Hepatocyte (in vitro differentiated cells): ENCODE measurements around the gene PSMB10. TPM values are rescaled to one million over a fixed set of nuclear protein-coding genes. Genes with fewer than 3 reads are reported as not detected.
A peak's percentile ranks its signal among the peaks of the same experiment; 100 is the strongest.
"Not testable (repeated sequence)": the region's sequence is repeated elsewhere in the genome, so short reads cannot be mapped to it uniquely, and the experiment has no call there.

ENCODE experiments used
- DNase-seq: peaks from one replicate; pipeline ENCODE4 v3.0.0-alpha.2; 2016; ENCODE audit warnings: low spot score
- H2AFZ ChIP-seq: fragments of 200-600 bp; sonication (generic); 2 replicates; pipeline ENCODE4 v1.6.0; 2016; ENCODE audit warnings: antibody characterized with exemption, mild to moderate bottlenecking
- H3K27ac ChIP-seq: fragments of 200-600 bp; sonication (generic); 2 replicates; pipeline ENCODE4 v1.5.1; 2016; ENCODE audit warnings: mild to moderate bottlenecking
- H3K27me3 ChIP-seq: fragments of 200-600 bp; sonication (generic); 2 replicates; pipeline ENCODE4 v1.6.1; 2016
- H3K36me3 ChIP-seq: fragments of 200-600 bp; sonication (generic); replicated peaks from 2 replicates; pipeline ENCODE4 v1.5.1; 2016; ENCODE audit warnings: low read depth; ENCODE audit not compliant: insufficient read depth
- H3K4me1 ChIP-seq: fragments of 200-600 bp; sonication (generic); 2 replicates; pipeline ENCODE4 v1.5.1; 2016; ENCODE audit warnings: mild to moderate bottlenecking, moderate library complexity; ENCODE audit not compliant: insufficient read depth
- H3K4me2 ChIP-seq: fragments of 200-600 bp; sonication (generic); 2 replicates; pipeline ENCODE4 v1.6.0; 2016
- H3K4me3 ChIP-seq: fragments of 200-600 bp; sonication (generic); 2 replicates; pipeline ENCODE4 v1.5.1; 2016; ENCODE audit warnings: mild to moderate bottlenecking
- H3K79me2 ChIP-seq: fragments of 200-600 bp; sonication (generic); 2 replicates; pipeline ENCODE4 v1.6.0; 2017; ENCODE audit warnings: mild to moderate bottlenecking
- H3K9me2 ChIP-seq: fragments of 200-600 bp; sonication (generic); replicated peaks from 2 replicates; pipeline ENCODE4 v1.6.0; 2017; ENCODE audit warnings: mild to moderate bottlenecking; ENCODE audit not compliant: insufficient read depth
- H3K9me3 ChIP-seq: fragments of 200-600 bp; sonication (generic); 2 replicates; pipeline ENCODE4 v1.5.1; 2016; ENCODE audit warnings: low read depth, mild to moderate bottlenecking
- H4K20me1 ChIP-seq: fragments of 200-600 bp; sonication (generic); 2 replicates; pipeline ENCODE4 v1.6.0; 2016; ENCODE audit warnings: mild to moderate bottlenecking; ENCODE audit not compliant: insufficient read depth, poor library complexity, severe bottlenecking
- EZH2 ChIP-seq: fragments of 200-600 bp; sonication (generic); IDR thresholded peaks from 2 replicates; pipeline ENCODE4 v1.6.1; 2016; ENCODE audit warnings: antibody characterized with exemption, mild to moderate bottlenecking, borderline replicate concordance
- EZH2phosphoT487 ChIP-seq: fragments of 200-600 bp; sonication (generic); IDR thresholded peaks from one replicate; pipeline ENCODE4 v1.6.1; 2018; ENCODE audit warnings: antibody characterized with exemption, mild to moderate bottlenecking, low read depth, moderate library complexity; ENCODE audit not compliant: unreplicated experiment, severe bottlenecking
- WGBS: methylation state at CpG from one replicate; pipeline ENCODE4 v1.1.6; 2016; ENCODE audit warnings: low lambda C conversion rate; ENCODE audit errors: missing lambda C conversion rate; 5-methylcytosine and 5-hydroxymethylcytosine counted together
- polyA plus RNA-seq: library from polyadenylated mRNA; unstranded; fragments of >200 nt; fragmentation: Nextera tagmentation; extraction: Ambion mirVana; gene quantifications from 2 replicates; pipeline ENCODE4 v1.2.1, GENCODE V29; 2016
- total RNA-seq: library from RNA; depleted of rRNA; stranded (reverse); fragments of >200 nt; gene quantifications from 2 replicates; pipeline ENCODE4 v1.2.3, GENCODE V29; 2014
- TF ChIP-seq, protein P1 (sequence below): fragments of 200-600 bp; sonication (generic); IDR thresholded peaks from 2 replicates; pipeline ENCODE4 v1.5.1; 2016; ENCODE audit warnings: antibody characterized with exemption, mild to moderate bottlenecking; ENCODE audit not compliant: poor library complexity

The PSMB10 gene
- total and polyA plus RNA-seq, 2 experiments from 2014 or later, result 13.7 to 48.7 TPM

DNA sequence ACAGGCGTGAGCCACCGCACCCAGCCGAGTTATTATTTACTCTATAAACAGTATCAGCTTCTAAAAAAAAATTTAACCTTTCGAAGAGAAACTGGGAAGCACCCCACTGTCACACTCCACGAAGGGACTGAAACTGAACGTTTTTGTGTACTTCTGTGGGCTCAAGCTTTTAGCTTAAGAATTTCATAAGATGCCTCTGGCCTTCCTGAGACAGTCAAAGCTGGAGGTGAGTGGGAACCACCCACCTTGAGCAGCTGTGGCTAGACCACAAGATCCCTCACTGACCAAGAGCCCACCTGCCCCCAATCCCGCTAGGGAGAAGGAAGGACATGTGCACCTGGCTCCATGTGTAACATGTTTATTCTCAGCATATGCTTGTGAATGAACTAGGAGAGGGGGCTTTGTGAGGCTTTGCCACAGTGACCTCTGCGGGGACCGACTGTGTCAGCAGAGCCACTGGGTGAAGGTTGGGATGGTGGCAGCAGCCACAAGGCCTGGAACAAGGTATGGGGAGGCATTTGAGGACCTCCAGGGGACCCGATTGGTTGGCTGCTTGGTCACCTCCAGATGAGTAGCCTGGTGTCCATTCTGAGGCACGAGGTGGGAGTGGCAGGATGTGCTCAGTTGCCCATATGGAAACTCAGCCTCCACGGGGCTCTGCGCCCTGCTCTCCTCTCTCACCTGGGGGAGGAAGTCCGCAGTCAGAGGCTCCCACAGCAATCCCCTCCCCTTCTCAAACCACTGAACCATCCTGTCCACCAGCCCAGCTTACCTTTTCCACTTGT is 38.9 kb upstream of the PSMB10 start:
- no peaks in the 10 kb centered on the region for H3K4me1 ChIP-seq
- H3K4me3 ChIP-seq, result no peak overlapping the region
- no peaks in the 10 kb centered on the region for H4K20me1 ChIP-seq
- H3K36me3 ChIP-seq, result no peaks in the 10 kb centered on the region
- H3K9me3 ChIP-seq, result no peaks in the 10 kb centered on the region
- H3K4me2 ChIP-seq, result no peak overlapping the region
- no peak for TF ChIP-seq EZH2phosphoT487
- TF ChIP-seq, protein P1, sequence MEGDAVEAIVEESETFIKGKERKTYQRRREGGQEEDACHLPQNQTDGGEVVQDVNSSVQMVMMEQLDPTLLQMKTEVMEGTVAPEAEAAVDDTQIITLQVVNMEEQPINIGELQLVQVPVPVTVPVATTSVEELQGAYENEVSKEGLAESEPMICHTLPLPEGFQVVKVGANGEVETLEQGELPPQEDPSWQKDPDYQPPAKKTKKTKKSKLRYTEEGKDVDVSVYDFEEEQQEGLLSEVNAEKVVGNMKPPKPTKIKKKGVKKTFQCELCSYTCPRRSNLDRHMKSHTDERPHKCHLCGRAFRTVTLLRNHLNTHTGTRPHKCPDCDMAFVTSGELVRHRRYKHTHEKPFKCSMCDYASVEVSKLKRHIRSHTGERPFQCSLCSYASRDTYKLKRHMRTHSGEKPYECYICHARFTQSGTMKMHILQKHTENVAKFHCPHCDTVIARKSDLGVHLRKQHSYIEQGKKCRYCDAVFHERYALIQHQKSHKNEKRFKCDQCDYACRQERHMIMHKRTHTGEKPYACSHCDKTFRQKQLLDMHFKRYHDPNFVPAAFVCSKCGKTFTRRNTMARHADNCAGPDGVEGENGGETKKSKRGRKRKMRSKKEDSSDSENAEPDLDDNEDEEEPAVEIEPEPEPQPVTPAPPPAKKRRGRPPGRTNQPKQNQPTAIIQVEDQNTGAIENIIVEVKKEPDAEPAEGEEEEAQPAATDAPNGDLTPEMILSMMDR, result no peak
- TF ChIP-seq EZH2, result no peak
- H3K27me3 ChIP-seq, result no peaks in the 10 kb centered on the region
- H3K27ac ChIP-seq, result no peak overlapping the region
- DNase-seq, result no peak
- no peaks in the 10 kb centered on the region for H3K79me2 ChIP-seq
- H2AFZ ChIP-seq, result no peak overlapping the region
- H3K9me2 ChIP-seq, result no peaks in the 10 kb centered on the region
- WGBS, result 82% methylated on average over 13 of the region's 14 CpGs

DNA sequence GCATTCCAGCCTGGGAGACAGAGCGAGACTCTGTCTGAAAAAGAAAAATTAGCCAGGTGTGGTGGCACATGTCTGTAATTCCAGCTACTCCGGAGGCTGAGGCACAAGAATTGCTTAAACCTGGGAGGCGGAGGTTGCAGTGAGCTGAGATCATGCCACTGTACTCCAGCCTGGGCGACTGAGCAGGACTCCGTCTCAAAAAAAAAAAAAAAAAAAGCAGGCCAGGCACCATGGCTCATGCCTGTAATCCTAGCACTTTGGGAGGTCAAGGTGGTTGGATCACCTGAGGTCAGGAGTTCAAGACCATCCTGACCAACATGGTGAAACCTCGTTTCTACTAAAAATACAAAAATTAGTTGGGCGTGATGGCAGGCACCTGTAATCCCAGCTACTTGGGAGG is 35.6 kb upstream of the PSMB10 start:
- H3K9me2 ChIP-seq, result not testable (repeated sequence)

DNA sequence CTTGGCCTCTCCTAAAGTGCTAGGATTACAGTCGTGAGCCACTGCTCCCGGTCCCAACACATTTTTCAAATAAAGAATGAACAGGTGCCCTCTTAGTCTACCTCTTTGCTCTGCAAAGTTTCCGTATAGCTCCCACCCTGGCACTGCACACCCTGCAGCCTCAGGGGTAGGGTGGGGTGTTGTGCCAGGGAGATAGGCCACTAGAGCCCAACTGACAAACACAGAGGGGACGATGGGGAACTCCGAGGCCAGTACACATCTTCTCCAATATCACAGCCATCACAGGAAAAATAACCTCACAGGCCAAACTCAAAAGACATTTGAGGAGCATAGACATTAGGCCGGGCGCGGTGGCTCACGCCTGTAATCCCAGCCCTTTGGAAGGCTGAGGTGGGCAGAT is 34.5 kb upstream of the PSMB10 start:
- Histone ChIP-seq H3K27me3 (no peaks in the 10 kb centered on the region), H3K79me2 (peaks cover 22% of the 10 kb centered on the region), H3K4me1 (peaks cover 18% of the 10 kb centered on the region), H3K36me3 (no peaks in the 10 kb centered on the region), H3K4me3 (no peak overlapping the region), H3K9me3 (no peaks in the 10 kb centered on the region), H3K9me2 (no peaks in the 10 kb centered on the region), H2AFZ (no peak overlapping the region), H4K20me1 (peaks cover 13% of the 10 kb centered on the region), H3K4me2 (no peak overlapping the region), H3K27ac (no peak overlapping the region)
- no peak for DNase-seq
- TF ChIP-seq EZH2, result no peak
- TF ChIP-seq EZH2phosphoT487, result no peak
- TF ChIP-seq, protein P1, result no peak
- WGBS, result 97% methylated on average over 9 of the region's 9 CpGs

More for the DNA sequence above, 35.6 kb upstream of the PSMB10 start:
- not testable (repeated sequence) for H4K20me1 ChIP-seq, H3K9me3 ChIP-seq, H3K27me3 ChIP-seq, H3K27ac ChIP-seq, H3K4me2 ChIP-seq, H2AFZ ChIP-seq, DNase-seq, H3K4me1 ChIP-seq, H3K4me3 ChIP-seq, H3K36me3 ChIP-seq
- peaks cover 11% of the 10 kb centered on the region for H3K79me2 ChIP-seq
- 90% methylated on average over 7 of the region's 7 CpGs for WGBS

DNA sequence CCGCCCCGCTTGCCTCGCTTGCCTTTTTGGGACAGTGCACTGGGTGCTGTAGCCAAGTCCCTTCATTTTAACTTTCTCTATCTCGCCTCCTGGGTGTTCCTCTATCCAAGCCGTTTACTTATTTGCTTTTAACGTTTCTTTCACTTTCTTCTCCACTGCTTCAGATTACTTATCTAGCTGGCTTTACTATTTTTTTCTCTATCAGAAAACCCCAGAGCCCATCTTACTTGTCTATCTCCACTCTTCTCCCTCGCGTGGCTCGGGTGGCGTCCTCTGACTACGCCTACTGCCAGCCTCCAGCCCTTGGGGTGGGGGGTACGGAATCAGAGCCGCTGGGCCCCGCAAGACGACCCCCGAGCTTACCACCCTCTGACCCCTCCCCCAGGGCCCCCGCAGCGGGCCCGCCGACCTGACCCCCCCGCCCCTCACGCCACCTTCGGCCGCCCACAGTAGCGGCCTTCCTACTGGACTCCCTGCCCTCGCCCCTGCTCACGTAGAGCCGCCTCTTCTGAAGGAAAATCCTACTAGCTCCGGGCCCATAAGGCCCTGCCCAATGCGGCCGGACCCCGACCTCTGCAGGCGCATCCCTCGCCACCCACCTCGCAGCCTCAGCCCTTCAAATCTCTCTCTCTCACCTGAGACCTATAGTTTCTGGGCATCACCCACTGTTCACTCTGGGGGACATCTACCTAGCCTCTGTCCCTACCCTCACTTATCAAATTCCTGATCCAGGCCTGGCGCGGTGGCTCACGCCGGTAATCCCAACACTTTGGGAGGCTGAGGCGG is 32.8 kb upstream of the PSMB10 start:
- Histone ChIP-seq H3K9me3 (no peaks in the 10 kb centered on the region), H3K4me3 (peak overlapping the region; percentile 94), H3K27ac (peak overlapping the region; percentile 95), H3K4me2 (peak overlapping the region; percentile 96), H4K20me1 (peaks cover 22% of the 10 kb centered on the region), H3K79me2 (peaks cover 38% of the 10 kb centered on the region), H3K9me2 (no peaks in the 10 kb centered on the region), H2AFZ (peak overlapping the region; percentile 43), H3K4me1 (peaks cover 24% of the 10 kb centered on the region), H3K36me3 (no peaks in the 10 kb centered on the region), H3K27me3 (no peaks in the 10 kb centered on the region)
- 56% methylated on average over 35 of the region's 40 CpGs for WGBS
- TF ChIP-seq, protein P1, result no peak
- TF ChIP-seq EZH2phosphoT487 (no peak), EZH2 (no peak)
- DNase-seq, result peak; percentile 46
